Spleen (tissue), 7 donors: ENCODE results near the gene VAV1.

Experiments
- POLR2A ChIP-seq, 3 donors: fragments of 450-650 bp; IDR thresholded peaks; one replicate each; pipeline ENCODE4 v1.5.1; 2017; ENCODE audit warnings: antibody characterized with exemption in 3 of 3, mild to moderate bottlenecking in 1 of 3
- TF ChIP-seq, protein P1 (sequence below), 11 experiments: fragments of 200-600 bp in 7 of 11; fragments of 450-650 bp in 4 of 11; sonication (generic) in 4 of 11; IDR thresholded peaks in 8 of 11; conservative IDR thresholded peaks in 3 of 11; 1 replicate in 7 of 11; 2 replicates in 4 of 11; pipeline versions ENCODE4 v1.4.0 to v1.8.0; 2016 to 2021; ENCODE audit warnings: antibody characterized with exemption in 11 of 11, inconsistent platforms in 4 of 11, mild to moderate bottlenecking in 1 of 11
- donor health status: DM: no; HTN: no; CAD: no; lungs with moderate emphysema.
- donor health status: DM: no; HTN: no; CAD: no.
- donor health status: DM: no; HTN: no; CAD: no.

DNA sequence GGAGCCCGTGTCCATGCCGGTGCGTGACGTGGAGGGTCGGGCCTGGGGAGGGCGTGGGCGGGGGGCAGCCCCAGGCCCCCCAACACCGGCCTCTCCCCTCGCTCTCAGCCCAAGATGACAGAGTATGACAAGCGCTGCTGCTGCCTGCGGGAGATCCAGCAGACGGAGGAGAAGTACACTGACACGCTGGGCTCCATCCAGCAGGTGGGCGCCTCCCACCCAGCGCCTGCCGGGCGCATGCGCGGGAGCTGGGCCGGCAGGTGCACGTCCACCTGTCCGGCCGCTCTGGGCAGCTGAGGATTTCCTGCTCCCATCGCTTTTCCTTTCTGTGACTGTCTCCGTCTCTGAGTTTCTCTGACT is 49.8 kb downstream of the VAV1 start:
- TF ChIP-seq, protein P1, sequence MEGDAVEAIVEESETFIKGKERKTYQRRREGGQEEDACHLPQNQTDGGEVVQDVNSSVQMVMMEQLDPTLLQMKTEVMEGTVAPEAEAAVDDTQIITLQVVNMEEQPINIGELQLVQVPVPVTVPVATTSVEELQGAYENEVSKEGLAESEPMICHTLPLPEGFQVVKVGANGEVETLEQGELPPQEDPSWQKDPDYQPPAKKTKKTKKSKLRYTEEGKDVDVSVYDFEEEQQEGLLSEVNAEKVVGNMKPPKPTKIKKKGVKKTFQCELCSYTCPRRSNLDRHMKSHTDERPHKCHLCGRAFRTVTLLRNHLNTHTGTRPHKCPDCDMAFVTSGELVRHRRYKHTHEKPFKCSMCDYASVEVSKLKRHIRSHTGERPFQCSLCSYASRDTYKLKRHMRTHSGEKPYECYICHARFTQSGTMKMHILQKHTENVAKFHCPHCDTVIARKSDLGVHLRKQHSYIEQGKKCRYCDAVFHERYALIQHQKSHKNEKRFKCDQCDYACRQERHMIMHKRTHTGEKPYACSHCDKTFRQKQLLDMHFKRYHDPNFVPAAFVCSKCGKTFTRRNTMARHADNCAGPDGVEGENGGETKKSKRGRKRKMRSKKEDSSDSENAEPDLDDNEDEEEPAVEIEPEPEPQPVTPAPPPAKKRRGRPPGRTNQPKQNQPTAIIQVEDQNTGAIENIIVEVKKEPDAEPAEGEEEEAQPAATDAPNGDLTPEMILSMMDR (IDR thresholded peaks at IDR 0.05 in 8 of 11, conservative IDR thresholded peaks at IDR 0.05 in 3 of 11) = no peak
- no peak for TF ChIP-seq POLR2A (IDR thresholded peaks at IDR 0.05)
